Breast epithelium (tissue), 3 donors: Measurements from ENCODE around the gene CTTN.

ENCODE experiments used
- POLR2A ChIP-seq: fragments of 450-650 bp; IDR thresholded peaks from one replicate; pipeline ENCODE4 v1.6.1; 2016; ENCODE audit warnings: antibody characterized with exemption, mild to moderate bottlenecking, moderate library complexity
- POLR2AphosphoS5 ChIP-seq, 3 donors: sonication (generic); formaldehyde crosslinking; IDR thresholded peaks; one replicate each; pipeline ENCODE4 v1.6.1; 2017; ENCODE audit warnings: antibody characterized with exemption in 3 of 3
- TF ChIP-seq, protein P1 (sequence below), 3 donors: fragments of 450-650 bp; IDR thresholded peaks; one replicate each; pipeline ENCODE4 v1.5.1; 2016 to 2017; ENCODE audit warnings: antibody characterized with exemption in 3 of 3, mild to moderate bottlenecking in 3 of 3, moderate library complexity in 3 of 3

DNA sequence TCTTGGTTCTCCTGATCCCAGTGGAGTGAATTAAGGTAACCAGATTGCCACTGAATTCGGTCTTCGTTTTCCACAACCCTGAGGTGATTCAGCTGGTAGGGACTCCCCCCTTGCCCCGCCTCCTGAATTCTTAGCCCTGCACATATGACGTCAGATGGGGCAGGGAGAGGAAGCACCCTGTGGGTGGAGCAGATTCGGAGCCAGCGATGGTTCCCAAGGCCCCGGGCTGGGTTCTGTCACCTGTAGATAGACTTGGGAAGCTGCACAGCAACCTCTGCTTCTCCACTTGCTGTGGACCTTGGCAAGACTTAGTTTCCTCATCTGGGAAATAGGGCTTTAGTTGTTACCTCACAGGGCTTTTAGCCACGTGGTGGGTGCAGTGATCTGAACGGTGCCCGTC is 67.8 kb downstream of the CTTN start:
- TF ChIP-seq POLR2A = no peak
- TF ChIP-seq, protein P1, sequence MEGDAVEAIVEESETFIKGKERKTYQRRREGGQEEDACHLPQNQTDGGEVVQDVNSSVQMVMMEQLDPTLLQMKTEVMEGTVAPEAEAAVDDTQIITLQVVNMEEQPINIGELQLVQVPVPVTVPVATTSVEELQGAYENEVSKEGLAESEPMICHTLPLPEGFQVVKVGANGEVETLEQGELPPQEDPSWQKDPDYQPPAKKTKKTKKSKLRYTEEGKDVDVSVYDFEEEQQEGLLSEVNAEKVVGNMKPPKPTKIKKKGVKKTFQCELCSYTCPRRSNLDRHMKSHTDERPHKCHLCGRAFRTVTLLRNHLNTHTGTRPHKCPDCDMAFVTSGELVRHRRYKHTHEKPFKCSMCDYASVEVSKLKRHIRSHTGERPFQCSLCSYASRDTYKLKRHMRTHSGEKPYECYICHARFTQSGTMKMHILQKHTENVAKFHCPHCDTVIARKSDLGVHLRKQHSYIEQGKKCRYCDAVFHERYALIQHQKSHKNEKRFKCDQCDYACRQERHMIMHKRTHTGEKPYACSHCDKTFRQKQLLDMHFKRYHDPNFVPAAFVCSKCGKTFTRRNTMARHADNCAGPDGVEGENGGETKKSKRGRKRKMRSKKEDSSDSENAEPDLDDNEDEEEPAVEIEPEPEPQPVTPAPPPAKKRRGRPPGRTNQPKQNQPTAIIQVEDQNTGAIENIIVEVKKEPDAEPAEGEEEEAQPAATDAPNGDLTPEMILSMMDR (IDR thresholded peaks at IDR 0.05) = no peak
- TF ChIP-seq POLR2AphosphoS5 (IDR thresholded peaks at IDR 0.05) = no peak
